Right atrium auricular region (tissue), 2 donors: ENCODE measurements around the gene KRTAP10-2. TPM values are rescaled to one million over a fixed set of nuclear protein-coding genes. Genes with fewer than 3 reads are reported as not detected.

Experiments used
- DNase-seq: peaks from one replicate; pipeline ENCODE4 v3.0.0-alpha.2; 2019; ENCODE audit warnings: low spot score
- H3K27ac ChIP-seq, 2 donors: fragments of 200-600 bp; sonication (generic); 1 replicate in 1 of 2; 2 replicates in 1 of 2; pipeline ENCODE4 v1.5.1; 2016 to 2019
- H3K27me3 ChIP-seq, 2 donors: fragments of 200-600 bp; sonication (generic); one replicate each; pipeline versions ENCODE4 v1.5.1 to v1.6.0; 2017 to 2019
- H3K36me3 ChIP-seq: fragments of 200-600 bp; sonication (generic); one replicate; pipeline ENCODE4 v1.5.1; 2016
- H3K4me1 ChIP-seq, 2 donors: fragments of 200-600 bp; sonication (generic); one replicate each; pipeline versions ENCODE4 v1.5.1 to v1.6.0; 2017 to 2019
- H3K4me3 ChIP-seq, 2 donors: fragments of 200-600 bp; sonication (generic); 1 replicate in 1 of 2; 2 replicates in 1 of 2; pipeline ENCODE4 v1.5.1; 2017 to 2019; ENCODE audit warnings: mild to moderate bottlenecking in 1 of 2, moderate library complexity in 1 of 2
- H3K9me3 ChIP-seq, 2 donors: fragments of 200-600 bp; sonication (generic); one replicate each; pipeline ENCODE4 v1.5.1; 2019
- CTCF ChIP-seq, 2 donors: fragments of 200-600 bp; sonication (generic); IDR thresholded peaks; one replicate each; pipeline ENCODE4 v1.5.1; 2019; ENCODE audit warnings: antibody characterized with exemption in 2 of 2
- total RNA-seq, 2 donors: library from RNA; depleted of rRNA; stranded (reverse); fragments of >200 nt; gene quantifications; one replicate each; pipeline ENCODE4 v1.1.0, GENCODE V29; 2016

KRTAP10-2 gene
- total RNA-seq, 2 donors from 2014 or later: not detected

- DNase-seq: no peak
- no peak overlapping the region for H3K27ac ChIP-seq
- H3K9me3 ChIP-seq: no peaks in the 10 kb centered on the region
- H3K36me3 ChIP-seq: no peaks in the 10 kb centered on the region
- no peak overlapping the region for H3K4me3 ChIP-seq
- no peaks in the 10 kb centered on the region for H3K27me3 ChIP-seq
- TF ChIP-seq CTCF (IDR thresholded peaks at IDR 0.05): no peak
- H3K4me1 ChIP-seq: no peaks in the 10 kb centered on the region
These were observed 25.0 kb downstream of the KRTAP10-2 start for GRCh38 chr21:44526096-44526997.

- no peaks in the 10 kb centered on the region for H3K4me1 ChIP-seq
- TF ChIP-seq CTCF (IDR thresholded peaks at IDR 0.05): no peak
These were observed 25.8 kb downstream of the KRTAP10-2 start for GRCh38 chr21:44525391-44526095.

GRCh38 chr21:44524414-44525371, 26.6 kb downstream of the KRTAP10-2 start:
- H3K27me3 ChIP-seq: no peaks in the 10 kb centered on the region
- no peaks in the 10 kb centered on the region for H3K4me1 ChIP-seq
- TF ChIP-seq CTCF (IDR thresholded peaks at IDR 0.05): no peak
- DNase-seq: no peak
- no peaks in the 10 kb centered on the region for H3K36me3 ChIP-seq
- H3K27ac ChIP-seq: no peak overlapping the region
- H3K4me3 ChIP-seq: no peak overlapping the region
- no peaks in the 10 kb centered on the region for H3K9me3 ChIP-seq

More at GRCh38 chr21:44525391-44526095, 25.8 kb downstream of the KRTAP10-2 start:
- no peak for DNase-seq
- no peaks in the 10 kb centered on the region for H3K9me3 ChIP-seq
- H3K27ac ChIP-seq: no peak overlapping the region
- H3K27me3 ChIP-seq: no peaks in the 10 kb centered on the region
- no peaks in the 10 kb centered on the region for H3K36me3 ChIP-seq
- no peak overlapping the region for H3K4me3 ChIP-seq

GRCh38 chr21:44523567-44524413, 27.5 kb downstream of the KRTAP10-2 start:
- no peak for DNase-seq
- no peak for TF ChIP-seq CTCF (IDR thresholded peaks at IDR 0.05)
- no peaks in the 10 kb centered on the region for H3K27me3 ChIP-seq
- no peak overlapping the region for H3K27ac ChIP-seq
- no peaks in the 10 kb centered on the region for H3K4me1 ChIP-seq
- H3K9me3 ChIP-seq: no peaks in the 10 kb centered on the region
- H3K36me3 ChIP-seq: no peaks in the 10 kb centered on the region
- no peak overlapping the region for H3K4me3 ChIP-seq
